IMR-90 (cell line): ENCODE results near the gene CMIP.

Experiments
- BHLHE40 ChIP-seq: fragments of 150-350 bp; IDR thresholded peaks from 2 replicates; pipeline ENCODE4 v1.6.1; 2016; ENCODE audit warnings: mild to moderate bottlenecking, low read depth, low read length
- CEBPB ChIP-seq: IDR thresholded peaks from 2 replicates; pipeline ENCODE4 v1.6.1; 2012; ENCODE audit warnings: low read depth, low read length, improper control_type of control experiment
- CHD1 ChIP-seq: IDR thresholded peaks from 2 replicates; pipeline ENCODE4 v1.6.1; 2012; ENCODE audit warnings: low read depth, low read length, improper control_type of control experiment
- FOS ChIP-seq: fragments of 150-350 bp; IDR thresholded peaks from 2 replicates; pipeline ENCODE4 v1.6.1; 2016; ENCODE audit warnings: low read depth, low read length
- MAFK ChIP-seq: IDR thresholded peaks from 2 replicates; pipeline ENCODE4 v1.6.1; 2012; ENCODE audit warnings: low read depth, low read length, improper control_type of control experiment
- POLR2A ChIP-seq: IDR thresholded peaks from 2 replicates; pipeline ENCODE4 v1.6.1; 2012; ENCODE audit warnings: mild to moderate bottlenecking, low read depth, low read length
- RCOR1 ChIP-seq: IDR thresholded peaks from 2 replicates; pipeline ENCODE4 v1.6.1; 2012; ENCODE audit warnings: mild to moderate bottlenecking, low read length, improper control_type of control experiment; ENCODE audit not compliant: insufficient replicate concordance
- RFX5 ChIP-seq: IDR thresholded peaks from 2 replicates; pipeline ENCODE4 v1.8.0; 2012; ENCODE audit warnings: low read depth, mild to moderate bottlenecking, low read length, moderate library complexity
- SMC3 ChIP-seq: fragments of 150-350 bp; IDR thresholded peaks from 2 replicates; pipeline ENCODE4 v1.6.1; 2016; ENCODE audit warnings: low read depth, mild to moderate bottlenecking, antibody characterized with exemption, low read length, moderate library complexity
- TF ChIP-seq, protein P1 (sequence below): conservative IDR thresholded peaks from 2 replicates; pipeline ENCODE4 v1.5.1; 2012; ENCODE audit warnings: mild to moderate bottlenecking, low read depth, low read length, improper control_type of control experiment
- TF ChIP-seq, protein P2 (sequence below): fragments of 150-350 bp; IDR thresholded peaks from 2 replicates; pipeline ENCODE4 v1.6.1; 2017; ENCODE audit warnings: mild to moderate bottlenecking, antibody characterized with exemption, low read length, low read depth

DNA sequence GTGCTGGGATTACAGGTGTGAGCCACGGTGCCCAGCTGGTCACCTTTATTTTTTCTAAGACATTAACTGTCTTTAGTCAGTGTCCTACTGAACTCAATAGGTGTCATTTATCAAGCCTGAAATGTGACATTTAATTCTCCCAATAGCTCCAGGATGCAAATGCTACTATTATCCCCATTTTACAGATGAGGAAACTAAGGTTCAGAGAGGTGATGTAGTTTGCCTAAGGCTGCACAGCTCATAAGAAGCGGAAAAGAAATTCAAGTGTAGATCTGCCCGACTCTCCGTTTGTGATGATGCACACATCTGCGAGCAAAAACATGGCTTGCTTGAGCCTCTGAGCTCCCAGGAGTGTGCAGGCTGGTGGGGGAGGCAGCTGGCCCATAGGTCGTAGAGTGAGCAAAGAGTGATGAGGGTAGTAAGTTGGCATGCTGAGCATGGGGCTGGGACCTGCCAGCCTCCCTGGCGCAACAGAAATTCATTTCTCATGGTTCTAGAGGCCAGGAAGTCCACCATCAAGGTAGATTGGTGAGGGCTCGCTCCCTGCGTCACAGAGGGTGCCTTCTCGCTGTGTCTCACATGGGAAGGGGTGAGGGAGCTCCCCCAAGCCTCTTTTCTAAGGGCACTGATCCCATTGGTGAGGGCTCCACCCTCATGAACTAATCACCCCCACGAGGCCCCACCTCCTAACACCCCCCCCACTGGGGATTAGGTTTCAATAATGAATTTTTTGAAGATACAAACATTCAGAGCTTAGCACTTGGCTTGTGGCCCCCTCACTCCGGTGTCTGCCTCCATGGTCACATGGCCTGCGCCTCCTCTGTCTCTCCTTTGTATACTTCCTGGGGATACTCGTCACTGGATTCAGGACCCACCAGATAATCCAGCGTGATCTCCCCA is 193.0 kb downstream of the CMIP start:
- TF ChIP-seq, protein P1, sequence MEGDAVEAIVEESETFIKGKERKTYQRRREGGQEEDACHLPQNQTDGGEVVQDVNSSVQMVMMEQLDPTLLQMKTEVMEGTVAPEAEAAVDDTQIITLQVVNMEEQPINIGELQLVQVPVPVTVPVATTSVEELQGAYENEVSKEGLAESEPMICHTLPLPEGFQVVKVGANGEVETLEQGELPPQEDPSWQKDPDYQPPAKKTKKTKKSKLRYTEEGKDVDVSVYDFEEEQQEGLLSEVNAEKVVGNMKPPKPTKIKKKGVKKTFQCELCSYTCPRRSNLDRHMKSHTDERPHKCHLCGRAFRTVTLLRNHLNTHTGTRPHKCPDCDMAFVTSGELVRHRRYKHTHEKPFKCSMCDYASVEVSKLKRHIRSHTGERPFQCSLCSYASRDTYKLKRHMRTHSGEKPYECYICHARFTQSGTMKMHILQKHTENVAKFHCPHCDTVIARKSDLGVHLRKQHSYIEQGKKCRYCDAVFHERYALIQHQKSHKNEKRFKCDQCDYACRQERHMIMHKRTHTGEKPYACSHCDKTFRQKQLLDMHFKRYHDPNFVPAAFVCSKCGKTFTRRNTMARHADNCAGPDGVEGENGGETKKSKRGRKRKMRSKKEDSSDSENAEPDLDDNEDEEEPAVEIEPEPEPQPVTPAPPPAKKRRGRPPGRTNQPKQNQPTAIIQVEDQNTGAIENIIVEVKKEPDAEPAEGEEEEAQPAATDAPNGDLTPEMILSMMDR, result no peak
- no peak for TF ChIP-seq CEBPB
- no peak for TF ChIP-seq POLR2A
- no peak for TF ChIP-seq BHLHE40
- TF ChIP-seq FOS, result no peak
- TF ChIP-seq SMC3, result no peak
- TF ChIP-seq RFX5, result no peak
- TF ChIP-seq, protein P2, sequence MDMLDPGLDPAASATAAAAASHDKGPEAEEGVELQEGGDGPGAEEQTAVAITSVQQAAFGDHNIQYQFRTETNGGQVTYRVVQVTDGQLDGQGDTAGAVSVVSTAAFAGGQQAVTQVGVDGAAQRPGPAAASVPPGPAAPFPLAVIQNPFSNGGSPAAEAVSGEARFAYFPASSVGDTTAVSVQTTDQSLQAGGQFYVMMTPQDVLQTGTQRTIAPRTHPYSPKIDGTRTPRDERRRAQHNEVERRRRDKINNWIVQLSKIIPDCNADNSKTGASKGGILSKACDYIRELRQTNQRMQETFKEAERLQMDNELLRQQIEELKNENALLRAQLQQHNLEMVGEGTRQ, result no peak
- TF ChIP-seq MAFK, result no peak
- no peak for TF ChIP-seq RCOR1
- TF ChIP-seq CHD1, result no peak
